SIG-M5 (cell line): Measurements from ENCODE around the gene EFL1.
"Not testable (repeated sequence)": the region's sequence is repeated elsewhere in the genome, so short reads cannot be mapped to it uniquely, and the experiment has no call there.

Experiments
- DNase-seq: peaks from one replicate; lab custom pipeline; 2025; lab: John Stamatoyannopoulos, UW

Gene EFL1

DNA sequence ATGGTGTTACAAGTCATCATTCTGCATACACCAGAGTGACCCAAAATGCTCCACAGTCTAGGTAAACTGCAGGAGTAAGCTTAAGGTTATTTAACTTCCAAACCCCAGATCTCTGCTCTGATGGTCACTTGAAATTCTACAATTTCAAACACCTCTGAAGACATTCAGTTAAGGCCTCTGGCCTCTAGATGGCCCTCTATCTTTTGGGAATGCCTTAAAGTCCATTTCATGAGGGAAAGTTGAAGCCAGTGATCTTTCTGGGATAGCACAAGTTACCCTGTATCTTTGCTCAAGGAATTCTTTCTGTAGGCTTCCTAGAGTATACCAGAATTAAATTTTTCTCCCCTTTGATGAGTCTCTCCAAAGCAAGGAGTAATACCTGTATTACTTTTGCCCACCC, 18.7 kb upstream of the EFL1 start:
- DNase-seq: not testable (repeated sequence)

DNA sequence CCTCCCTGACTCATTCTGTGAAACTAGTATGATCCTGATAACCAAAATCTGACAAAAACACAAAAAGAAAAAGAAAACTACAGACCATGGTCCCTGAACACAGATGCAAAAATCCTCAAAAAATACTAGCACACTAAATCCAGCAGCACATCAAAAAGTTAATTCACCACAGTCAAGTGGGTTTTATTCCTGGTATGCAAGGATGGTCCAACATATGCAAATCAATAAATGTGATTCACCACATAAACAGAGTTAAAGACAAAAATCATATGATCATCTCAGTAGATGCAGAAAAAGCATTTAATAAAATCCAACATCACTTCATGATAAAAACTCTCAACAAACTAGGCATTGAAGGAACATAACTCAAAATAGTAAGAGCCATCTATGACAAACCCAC, 12.9 kb upstream of the EFL1 start:
- no peak for DNase-seq

- DNase-seq: no peak
Measured at GRCh38 chr15:82272154-82272553, 9.6 kb upstream of the EFL1 start.

DNA sequence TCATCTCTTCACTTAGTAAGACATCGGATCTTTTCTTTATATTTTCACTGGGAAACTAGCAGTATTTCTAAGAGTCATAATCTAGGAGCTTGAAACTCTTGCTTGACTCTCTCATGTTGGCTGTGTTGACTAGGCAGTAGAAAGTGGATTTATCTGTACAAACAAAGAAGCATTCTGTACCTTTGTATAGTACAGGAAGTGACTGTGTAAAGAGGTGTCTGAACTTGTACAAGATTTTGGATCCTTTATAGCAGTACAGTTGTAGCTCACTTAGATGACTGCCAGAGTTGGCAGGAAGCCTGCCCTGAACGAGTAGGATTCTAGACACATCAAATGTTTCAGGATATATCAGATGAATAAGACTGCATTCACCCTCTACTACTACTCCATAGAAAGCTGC, 5.9 kb upstream of the EFL1 start:
- DNase-seq: not testable (repeated sequence)

DNA sequence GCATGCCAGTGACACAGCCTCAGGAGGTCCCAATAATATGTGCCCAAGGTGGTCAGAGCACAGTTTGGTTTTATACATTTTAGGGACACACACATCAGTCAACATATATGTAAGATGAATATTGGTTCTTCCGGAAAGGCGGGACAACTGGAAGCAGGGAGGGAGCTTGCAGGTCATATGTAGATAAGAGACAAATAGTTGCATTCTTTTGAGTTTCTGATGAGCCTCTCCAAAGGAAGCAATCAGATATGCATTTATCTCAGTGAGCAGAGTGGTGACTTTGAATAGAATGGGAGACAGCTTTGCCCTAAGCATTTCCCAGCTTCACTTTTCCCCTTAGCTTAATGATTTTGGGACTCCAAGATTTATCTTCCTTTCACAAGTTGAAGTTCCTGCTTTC, 4.6 kb upstream of the EFL1 start:
- DNase-seq: not testable (repeated sequence)

DNA sequence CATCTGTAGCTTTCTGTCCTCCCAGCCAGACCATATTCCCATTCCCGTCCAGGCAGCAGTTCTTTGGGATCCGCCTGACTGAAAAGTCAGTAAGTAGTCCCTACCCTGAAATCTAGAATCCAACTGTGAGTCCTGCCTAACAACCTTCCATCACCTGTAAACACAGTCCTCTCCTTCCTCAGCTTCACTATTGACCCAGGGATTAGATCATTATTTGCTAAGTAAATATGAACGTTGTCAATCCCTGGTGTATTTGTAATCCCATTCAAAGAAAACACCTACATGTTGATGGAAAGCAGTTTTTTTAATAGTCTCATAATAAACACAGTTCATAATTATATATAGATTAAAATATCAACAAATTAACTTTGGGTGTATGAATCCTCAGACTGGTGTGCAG, 816 bp upstream of the EFL1 start:
- DNase-seq: no peak

GRCh38 chr15:82261566-82262421, 740 bp downstream of the EFL1 start:
- not testable (repeated sequence) for DNase-seq

- not testable (repeated sequence) for DNase-seq
Measured at GRCh38 chr15:82248261-82248660, 14.3 kb downstream of the EFL1 start.

DNA sequence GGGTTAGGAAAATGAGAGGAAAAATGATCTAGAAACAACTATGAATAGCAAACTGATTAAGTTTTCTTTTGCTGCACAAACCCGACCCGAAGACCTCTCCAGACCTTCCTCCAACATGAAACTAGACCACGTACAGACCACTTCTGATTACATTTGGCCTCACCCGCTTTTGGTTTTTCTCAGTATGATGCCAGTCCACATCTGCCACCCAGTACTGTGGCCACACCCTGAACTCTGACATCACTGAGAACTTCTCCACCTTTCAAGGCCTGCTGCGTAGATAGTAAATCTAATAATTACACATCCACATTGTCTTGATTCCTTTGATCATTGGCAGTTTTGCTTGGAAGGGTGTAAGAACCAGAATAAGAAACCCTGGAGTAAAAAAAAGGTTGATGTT, 16.6 kb downstream of the EFL1 start:
- DNase-seq: not testable (repeated sequence)

DNA sequence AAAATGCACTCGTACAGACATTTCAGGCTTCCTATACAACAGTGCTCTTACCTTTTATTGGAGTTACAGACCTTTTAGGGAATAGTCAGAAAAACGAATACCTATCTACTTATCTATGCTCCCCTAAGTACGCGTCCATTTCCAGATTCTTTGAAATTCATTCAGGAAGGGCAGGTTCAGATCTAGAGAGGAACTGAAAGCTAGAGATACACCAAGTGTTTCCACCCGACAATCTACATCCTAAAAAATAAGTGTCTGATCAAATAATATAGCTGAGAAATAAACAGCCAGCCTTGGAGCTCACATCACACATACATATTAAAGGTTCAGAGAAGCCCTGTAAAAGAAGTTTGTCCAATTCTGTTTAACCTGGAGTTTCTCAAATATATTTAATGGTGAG, 18.9 kb downstream of the EFL1 start:
- not testable (repeated sequence) for DNase-seq

- DNase-seq: not testable (repeated sequence)
Measured at GRCh38 chr15:82241836-82242499, 20.6 kb downstream of the EFL1 start.

DNA sequence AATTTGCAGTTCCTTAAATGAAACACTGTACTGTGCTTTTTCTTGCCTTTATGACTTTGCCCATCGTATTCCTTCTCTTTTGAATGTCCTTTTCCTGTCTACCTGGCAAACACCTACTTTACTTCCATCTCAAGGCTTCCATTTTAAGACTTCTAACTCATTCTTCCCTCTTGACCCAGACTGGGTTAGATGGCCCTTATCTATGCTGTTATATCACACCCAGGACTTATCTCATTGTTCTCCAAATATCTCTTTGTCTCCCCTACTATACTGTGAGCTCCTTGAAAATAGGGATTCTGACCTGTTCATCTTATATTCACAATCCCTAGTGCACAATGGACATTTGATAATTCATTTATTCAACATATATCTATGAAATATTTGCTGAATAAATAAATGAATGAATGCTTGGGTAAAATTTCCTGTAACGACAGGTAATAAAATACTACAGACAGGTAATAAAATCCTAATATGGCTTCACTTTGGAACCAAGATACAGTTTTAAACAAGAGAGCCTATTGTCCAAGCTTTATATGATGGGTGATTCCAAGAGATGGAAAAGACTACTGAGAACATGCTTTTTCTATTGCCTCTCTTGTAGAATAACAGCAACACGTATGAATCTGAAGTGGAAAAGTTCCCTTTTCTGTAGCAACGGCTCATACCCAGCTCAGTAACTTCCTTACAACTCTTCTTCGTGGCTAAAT, 22.7 kb downstream of the EFL1 start:
- DNase-seq: no peak

DNA sequence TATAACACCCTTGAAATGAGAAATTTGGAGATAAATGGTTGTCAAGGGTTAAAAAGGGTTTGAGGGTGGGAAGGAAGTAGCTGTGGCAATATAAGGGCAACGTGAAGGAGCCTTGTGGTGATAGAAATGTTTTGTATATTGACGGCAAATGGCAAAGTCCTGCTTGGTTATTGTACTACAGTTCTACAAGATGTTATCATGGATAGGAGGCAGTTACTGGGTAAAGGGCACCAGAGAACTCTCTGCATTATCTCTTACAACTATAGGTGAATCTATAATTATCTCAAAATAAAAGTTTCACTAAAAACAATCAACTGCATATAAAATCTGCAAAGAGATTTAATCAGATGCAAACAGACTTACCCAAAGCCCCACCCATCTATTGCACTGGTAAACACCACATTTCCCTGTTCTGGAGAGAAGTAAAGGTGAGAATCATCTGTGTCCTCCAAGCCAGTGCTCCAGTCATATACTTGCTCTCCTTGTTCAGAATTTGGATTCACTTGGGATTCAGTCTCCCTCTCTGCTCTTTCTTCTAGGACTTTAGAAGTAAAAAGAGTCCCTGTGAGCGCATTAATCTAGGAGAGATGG, 24.5 kb downstream of the EFL1 start:
- not testable (repeated sequence) for DNase-seq

DNA sequence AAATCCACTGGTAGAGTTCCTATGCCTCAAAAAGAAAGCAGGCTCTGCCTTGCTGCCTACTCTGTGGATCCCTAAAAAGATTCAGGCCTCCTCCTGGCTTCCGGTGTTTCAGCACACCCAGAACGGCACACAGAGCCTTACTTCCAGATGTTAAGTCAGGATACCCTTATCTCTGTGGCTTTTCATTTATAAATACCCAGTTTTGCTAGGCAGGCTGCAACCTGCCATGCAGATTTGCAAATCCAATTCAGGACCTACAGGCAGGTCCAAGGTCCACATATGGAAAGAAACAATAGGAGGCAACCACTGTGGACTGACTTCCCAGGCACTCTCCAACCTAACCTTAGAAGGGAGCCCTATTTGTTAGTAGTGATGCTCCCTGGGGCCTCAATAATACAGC, 30.7 kb downstream of the EFL1 start:
- DNase-seq: no peak

DNA sequence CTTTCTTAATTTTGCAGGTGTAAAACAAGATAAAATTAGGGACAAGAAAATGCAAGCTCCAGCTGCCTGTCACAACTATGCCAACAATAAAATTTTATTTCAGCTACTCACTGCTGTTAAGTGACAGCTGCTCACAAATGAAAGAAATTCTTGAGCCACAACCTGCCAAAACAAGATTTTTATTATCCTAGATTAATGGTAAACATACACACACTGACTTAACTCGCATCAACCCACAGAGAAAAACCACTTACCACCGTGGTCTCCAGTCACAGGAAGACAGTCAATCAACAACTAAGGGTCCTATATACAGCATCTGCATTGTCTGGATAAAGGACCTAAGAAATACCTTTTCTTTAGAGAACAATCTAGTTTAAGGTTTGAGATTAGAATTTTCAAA, 31.3 kb downstream of the EFL1 start:
- no peak for DNase-seq

DNA sequence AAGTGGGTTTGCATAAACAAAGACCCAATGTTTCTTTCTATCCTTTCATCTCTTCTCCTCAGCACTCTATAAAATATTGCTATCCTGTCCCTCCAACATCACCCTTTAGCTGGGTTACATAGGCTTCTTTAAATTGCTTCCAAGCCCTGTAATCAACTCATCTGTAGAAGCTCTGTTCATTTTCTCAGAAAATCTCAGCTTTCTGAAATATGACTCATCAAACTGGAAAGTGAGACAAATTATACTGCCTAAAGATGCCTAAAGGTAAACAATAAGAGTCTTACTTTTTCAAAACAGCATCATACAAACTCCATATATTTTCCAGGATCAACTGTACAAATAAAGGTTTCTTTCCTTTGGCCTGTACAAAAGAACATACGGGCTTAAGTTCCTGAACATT, 33.8 kb downstream of the EFL1 start:
- DNase-seq: no peak

- not testable (repeated sequence) for DNase-seq
Measured at GRCh38 chr15:82221535-82221934, 41.0 kb downstream of the EFL1 start.

DNA sequence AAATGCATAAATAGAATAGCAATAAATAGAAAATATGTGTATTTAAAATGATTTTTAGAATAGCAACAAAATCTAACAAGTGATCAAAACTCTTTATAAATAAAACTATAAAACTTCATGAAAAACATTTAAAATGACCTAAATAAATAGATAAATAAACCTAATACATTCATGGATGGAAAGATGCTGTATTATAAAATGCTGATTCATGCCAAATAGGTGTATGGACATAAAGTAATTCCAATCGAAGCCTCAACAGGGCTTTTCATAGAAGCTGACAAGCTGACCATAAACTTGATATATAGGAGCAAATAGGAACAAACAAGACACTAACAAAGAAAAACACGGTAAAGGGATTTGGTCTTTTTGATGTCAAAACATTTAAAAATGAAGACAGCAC, 46.4 kb downstream of the EFL1 start:
- not testable (repeated sequence) for DNase-seq

DNA sequence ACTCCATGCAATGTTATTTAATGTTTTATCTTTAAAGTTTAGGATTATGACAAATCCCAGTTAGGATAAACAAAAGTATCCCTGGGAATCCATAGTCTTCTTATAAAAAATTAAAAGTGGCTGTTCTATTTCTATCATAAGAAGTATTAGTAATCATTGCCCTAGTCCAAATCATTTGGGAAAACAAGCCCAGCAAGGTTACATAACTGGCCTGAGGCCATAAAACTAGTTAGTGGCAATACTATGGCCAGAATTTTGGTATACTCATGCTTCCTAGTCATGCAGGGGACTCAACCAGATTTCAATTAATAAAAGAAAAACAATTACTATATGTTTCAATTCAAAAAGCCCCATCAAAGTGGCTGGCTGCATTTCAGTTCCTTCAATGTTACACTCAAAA, 50.3 kb downstream of the EFL1 start:
- not testable (repeated sequence) for DNase-seq

DNA sequence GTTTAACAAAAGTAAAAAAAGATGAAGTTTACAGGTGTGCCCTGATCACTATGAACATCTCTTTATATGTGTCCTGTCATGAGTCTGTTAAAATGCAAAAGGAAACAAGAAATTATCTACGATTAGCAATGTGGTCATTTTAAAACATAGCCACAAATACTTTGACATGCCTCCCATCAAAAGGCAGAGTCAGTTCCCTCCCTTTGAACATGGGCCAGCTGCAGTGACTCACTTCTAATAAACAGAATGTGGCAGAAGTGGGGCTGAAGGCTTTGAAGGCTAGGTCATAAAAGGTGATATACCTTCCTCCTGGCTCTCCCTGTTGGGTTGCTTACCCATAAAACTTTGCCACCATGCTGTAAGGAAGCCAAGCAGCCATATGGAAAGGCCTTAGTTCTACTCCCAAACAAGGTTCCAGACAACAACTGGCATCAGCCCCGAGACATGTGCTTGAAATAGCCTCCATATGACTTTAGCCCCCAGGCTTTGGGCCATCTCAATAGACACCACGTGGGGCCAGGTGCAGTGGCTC, 52.4 kb downstream of the EFL1 start:
- not testable (repeated sequence) for DNase-seq

DNA sequence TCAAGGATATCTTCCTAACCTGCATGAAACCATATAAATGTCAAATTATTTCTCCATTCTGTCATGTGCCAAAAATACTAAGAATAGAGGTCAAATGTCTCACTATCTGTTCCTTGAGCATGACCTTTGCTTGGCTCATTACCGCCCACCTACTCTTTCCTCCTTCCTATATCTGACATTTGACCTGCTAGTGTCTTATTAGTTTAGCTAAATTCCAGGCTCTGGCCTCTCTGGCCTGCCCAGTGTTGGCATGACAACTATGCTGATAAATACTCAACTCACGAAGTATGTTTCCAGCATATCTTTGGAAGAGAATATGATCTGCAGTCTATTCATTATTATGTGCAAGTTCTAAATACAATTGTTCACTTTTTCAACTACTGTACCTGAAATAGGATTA, 58.0 kb downstream of the EFL1 start:
- not testable (repeated sequence) for DNase-seq
